Left lung (tissue), 10 donors: ENCODE data around the gene APOL1. TPM values are rescaled to one million over a fixed set of nuclear protein-coding genes. Genes with fewer than 3 reads are reported as not detected.
"Not testable (repeated sequence)": the region's sequence is repeated elsewhere in the genome, so short reads cannot be mapped to it uniquely, and the experiment has no call there.

Source experiments
- ATAC-seq: fragments of 200-7000 bp; cut with Tn5 transposase; one replicate; pipeline ENCODE4 v1.9.1; 2020; ENCODE audit warnings: moderate library complexity
- DNase-seq, 4 donors: peaks; one replicate each; pipeline ENCODE4 v3.0.0-alpha.2; 2013 to 2020
- H3K27ac ChIP-seq, 2 donors: fragments of 200-600 bp; sonication (generic) in 1 of 2; one replicate each; pipeline versions ENCODE4 v1.5.0 to v1.8.0; 2020 to 2021
- H3K27me3 ChIP-seq, 2 donors: fragments of 200-600 bp; sonication (generic) in 1 of 2; one replicate each; pipeline versions ENCODE4 v1.5.0 to v1.8.0; 2020 to 2021
- H3K36me3 ChIP-seq, 2 donors: fragments of 200-600 bp; sonication (generic) in 1 of 2; one replicate each; pipeline versions ENCODE4 v1.5.0 to v1.8.0; 2020 to 2021
- H3K4me1 ChIP-seq, 2 donors: fragments of 200-600 bp; one replicate each; pipeline ENCODE4 v1.8.0; 2021
- H3K4me3 ChIP-seq, 2 donors: fragments of 200-600 bp; sonication (generic) in 1 of 2; one replicate each; pipeline versions ENCODE4 v1.5.0 to v1.8.0; 2020 to 2021; ENCODE audit warnings: mild to moderate bottlenecking in 1 of 2
- H3K9me3 ChIP-seq, 2 donors: fragments of 200-600 bp; sonication (generic) in 1 of 2; one replicate each; pipeline versions ENCODE4 v1.5.0 to v1.8.0; 2020 to 2021
- intact Hi-C, 2 donors: fragments of 100-400 bp; cut with DNase I; formaldehyde crosslinking; loops; one replicate each; pipeline versions ENCODE4 v1.11.2 to v1.14.2; 2022
- polyA plus RNA-seq, 6 donors: library from polyadenylated mRNA; unstranded; fragments of 120-200 nt; gene quantifications; one replicate each; pipeline ENCODE4 v1.2.1, GENCODE V29; 2013; ENCODE audit not compliant: insufficient read length in 6 of 6
- total RNA-seq, 2 donors: library from RNA; stranded (reverse); fragmentation: NEBNext Ultra II Directional; extraction: Animal tissue kit (Norgen Biotek cat#: 25700); gene quantifications; one replicate each; pipeline ENCODE4 v1.2.1, GENCODE V29; 2021
- TF ChIP-seq, protein P1 (sequence below), 2 donors: fragments of 200-600 bp; sonication (generic) in 1 of 2; IDR thresholded peaks; one replicate each; pipeline versions ENCODE4 v1.5.0 to v1.8.0; 2021; ENCODE audit warnings: antibody characterized with exemption in 2 of 2
- donor health status: DM: no; HTN: yes; CAD: no.
- donor health status: DM: no; HTN: no; CAD: no.

APOL1 gene
- total and polyA plus RNA-seq, 8 donors = 8.6 to 109 (median 13.5) TPM

DNA sequence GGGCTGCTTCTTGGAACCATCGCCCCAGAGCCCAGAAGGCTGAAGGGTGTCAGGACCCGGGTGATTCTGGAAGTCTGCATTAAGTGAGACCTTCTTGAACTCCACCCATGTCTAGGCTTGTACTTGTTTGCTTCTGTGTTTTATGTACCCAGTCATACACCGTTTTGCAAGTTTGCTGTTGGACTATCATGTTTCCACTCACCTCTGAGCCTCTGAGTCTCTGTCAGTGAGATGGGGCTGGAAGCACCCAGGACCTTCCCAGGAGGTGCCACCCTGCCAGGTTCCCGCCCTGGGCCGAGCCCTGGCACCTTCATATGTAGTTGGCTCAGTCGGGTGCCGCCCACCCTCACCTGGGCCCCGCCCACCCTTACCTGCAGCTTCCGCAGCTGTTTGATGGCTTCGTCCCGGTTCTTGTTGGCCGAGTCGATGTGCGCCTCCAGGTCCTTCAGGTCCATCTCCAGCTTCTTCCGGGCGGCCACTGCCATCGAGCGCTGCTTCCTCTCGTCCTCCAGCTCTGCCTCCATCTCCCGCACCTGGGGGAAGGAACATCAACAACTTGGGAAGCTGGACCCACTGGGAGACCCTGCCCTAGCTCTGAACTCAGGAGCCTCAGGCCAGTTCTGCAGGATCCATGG, 35.1 kb downstream of the APOL1 start:
- DNase-seq (peak in 1 of 4 donors; percentile 68), ATAC-seq (no peak)
- peaks cover 12 to 100% of the 10 kb centered on the region in 2 donors for H3K36me3 ChIP-seq
- no peaks in the 10 kb centered on the region for H3K27me3 ChIP-seq
- TF ChIP-seq, protein P1, sequence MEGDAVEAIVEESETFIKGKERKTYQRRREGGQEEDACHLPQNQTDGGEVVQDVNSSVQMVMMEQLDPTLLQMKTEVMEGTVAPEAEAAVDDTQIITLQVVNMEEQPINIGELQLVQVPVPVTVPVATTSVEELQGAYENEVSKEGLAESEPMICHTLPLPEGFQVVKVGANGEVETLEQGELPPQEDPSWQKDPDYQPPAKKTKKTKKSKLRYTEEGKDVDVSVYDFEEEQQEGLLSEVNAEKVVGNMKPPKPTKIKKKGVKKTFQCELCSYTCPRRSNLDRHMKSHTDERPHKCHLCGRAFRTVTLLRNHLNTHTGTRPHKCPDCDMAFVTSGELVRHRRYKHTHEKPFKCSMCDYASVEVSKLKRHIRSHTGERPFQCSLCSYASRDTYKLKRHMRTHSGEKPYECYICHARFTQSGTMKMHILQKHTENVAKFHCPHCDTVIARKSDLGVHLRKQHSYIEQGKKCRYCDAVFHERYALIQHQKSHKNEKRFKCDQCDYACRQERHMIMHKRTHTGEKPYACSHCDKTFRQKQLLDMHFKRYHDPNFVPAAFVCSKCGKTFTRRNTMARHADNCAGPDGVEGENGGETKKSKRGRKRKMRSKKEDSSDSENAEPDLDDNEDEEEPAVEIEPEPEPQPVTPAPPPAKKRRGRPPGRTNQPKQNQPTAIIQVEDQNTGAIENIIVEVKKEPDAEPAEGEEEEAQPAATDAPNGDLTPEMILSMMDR (IDR thresholded peaks at IDR 0.05) = no peak
- H3K4me1 ChIP-seq = peaks cover 0 to 4% of the 10 kb centered on the region in 2 donors
- H3K9me3 ChIP-seq = no peaks in the 10 kb centered on the region
- intact Hi-C loops = no loop called here
- H3K27ac ChIP-seq = no peak overlapping the region
- no peak overlapping the region for H3K4me3 ChIP-seq

DNA sequence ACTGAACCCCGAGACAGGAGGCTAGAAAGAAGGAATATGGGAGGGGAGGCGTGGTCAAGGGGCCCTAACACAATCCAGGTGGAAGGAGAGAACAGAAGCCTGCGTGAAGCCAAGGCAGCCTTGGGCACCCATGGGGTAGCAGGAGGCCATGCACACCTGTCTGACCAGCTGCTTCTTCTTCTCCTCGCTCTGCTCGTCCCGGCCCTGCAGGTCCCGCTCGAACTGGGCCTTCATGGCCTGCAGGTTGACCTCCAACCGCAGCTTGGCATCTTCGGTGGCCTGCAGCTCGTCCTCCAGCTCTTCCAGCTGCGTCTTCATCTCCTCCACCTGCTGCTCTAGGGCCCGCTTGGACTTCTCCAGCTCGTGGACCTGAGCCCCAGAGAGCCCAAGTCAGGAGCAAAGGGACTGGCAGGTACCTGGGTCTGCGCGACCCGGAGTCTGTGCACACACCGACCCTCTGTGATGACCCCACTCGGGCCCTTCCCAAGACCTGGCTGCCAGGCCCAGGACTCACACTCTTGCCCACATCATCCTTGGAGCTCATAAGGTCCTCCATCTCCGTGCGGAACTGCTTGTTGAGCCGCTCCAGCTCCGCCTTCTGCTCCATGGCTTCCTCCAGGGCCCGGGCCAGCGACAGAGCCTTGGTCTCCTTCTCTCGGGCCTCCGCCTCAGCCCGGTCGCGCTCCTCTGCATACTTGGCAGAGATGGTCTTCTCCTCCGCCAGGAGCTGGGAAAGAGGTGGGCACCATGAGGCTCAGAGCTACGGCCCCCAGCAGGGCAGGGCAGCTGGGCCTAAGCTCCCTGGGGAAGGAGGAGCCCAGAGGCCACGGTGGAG, 35.9 kb downstream of the APOL1 start:
- intact Hi-C loops = no loop called here
- no peaks in the 10 kb centered on the region for H3K27me3 ChIP-seq
- H3K36me3 ChIP-seq = peaks cover 15 to 100% of the 10 kb centered on the region in 2 donors
- H3K27ac ChIP-seq = no peak overlapping the region
- no peak for ATAC-seq
- no peak overlapping the region for H3K4me3 ChIP-seq
- TF ChIP-seq, protein P1 (IDR thresholded peaks at IDR 0.05) = no peak
- H3K9me3 ChIP-seq = no peaks in the 10 kb centered on the region
- peak in 2 of 4 donors; percentile 29 to 60 for DNase-seq
- peaks cover 0 to 4% of the 10 kb centered on the region in 2 donors for H3K4me1 ChIP-seq

DNA sequence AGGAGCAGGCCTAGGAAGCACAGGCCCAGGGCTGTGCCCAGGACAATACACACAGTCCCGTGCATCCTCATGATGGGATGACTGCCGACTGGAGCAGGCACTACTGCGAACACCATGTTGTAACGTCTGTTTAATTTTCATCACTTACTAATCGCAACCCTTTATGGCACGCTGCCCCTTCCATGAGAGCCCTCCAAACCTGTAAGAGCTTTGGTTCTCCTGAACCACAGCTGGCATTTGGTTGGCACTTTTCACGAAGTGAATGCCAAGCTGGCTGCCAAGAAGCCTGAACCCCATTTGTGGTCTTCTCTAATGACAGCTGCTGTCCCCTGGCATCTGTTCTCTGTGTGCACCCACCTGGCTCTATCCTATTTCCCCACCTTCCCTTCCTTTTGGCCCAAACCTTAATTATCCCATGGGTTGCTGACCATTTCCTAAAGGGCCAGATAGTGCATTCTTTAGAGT, 36.5 kb downstream of the APOL1 start:
- Histone ChIP-seq H3K27ac (no peak overlapping the region), H3K9me3 (no peaks in the 10 kb centered on the region), H3K4me3 (no peak overlapping the region), H3K4me1 (peaks cover 0 to 4% of the 10 kb centered on the region in 2 donors), H3K27me3 (no peaks in the 10 kb centered on the region), H3K36me3 (peaks cover 10 to 100% of the 10 kb centered on the region in 2 donors)
- intact Hi-C loops = no loop called here
- DNase-seq (peak in 1 of 4 donors; percentile 40), ATAC-seq (peak; percentile 33)
- TF ChIP-seq, protein P1 (IDR thresholded peaks at IDR 0.05) = no peak

DNA sequence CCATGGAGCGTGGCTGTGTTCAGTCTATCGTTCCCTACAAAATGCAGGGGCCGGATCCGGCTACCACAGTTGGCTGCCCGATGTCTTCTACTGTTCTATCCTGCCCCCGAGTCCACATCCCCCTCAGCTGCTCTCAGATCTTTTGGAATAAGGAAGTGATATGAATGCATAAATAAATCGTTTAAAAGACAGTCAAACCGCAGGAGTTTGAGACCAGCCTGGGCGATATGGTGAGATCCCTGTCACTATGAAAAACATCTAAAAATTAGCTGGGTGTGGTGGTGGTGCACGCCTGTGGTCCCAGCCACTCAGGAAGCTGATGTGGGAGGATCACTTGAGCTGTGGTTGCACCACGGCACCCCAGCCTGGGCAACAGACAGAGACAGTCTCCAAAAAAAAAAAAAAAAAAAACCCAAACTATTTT, 37.0 kb downstream of the APOL1 start:
- peaks cover 9 to 100% of the 10 kb centered on the region in 2 donors for H3K36me3 ChIP-seq
- H3K4me3 ChIP-seq, intact Hi-C loops, H3K9me3 ChIP-seq, H3K27me3 ChIP-seq, H3K27ac ChIP-seq, ATAC-seq, H3K4me1 ChIP-seq: not testable (repeated sequence)
- peak in 1 of 4 donors; percentile 2 for DNase-seq

DNA sequence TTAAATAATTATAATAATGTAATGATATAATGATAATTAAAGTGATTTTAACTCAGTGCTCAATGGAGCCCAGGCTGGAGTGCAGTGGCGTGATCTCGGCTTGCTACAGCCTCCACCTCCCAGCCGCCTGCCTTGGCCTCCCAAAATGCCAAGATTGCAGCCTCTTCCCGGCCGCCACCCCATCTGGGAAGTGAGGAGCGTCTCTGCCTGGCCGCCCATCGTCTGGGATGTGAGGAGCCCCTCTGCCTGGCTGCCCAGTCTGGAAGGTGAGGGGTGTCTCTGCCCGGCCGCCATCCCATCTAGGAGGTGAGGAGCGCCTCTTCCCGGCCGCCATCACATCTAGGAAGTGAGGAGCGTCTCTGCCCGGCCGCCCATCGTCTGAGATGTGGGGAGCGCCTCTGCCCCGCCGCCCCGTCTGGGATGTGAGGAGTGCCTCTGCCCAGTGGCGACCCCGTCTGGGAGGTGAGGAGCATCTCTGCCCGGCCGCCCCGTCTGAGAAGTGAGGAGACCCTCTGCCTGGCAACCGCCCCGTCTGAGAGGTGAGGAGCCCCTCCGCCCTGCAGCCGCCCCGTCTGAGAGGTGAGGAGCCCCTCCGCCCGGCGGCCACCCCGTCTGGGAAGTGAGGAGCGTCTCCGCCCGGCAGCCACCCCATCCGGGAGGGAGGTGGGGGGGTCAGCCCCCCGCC, 37.6 kb downstream of the APOL1 start:
- ATAC-seq, H3K4me3 ChIP-seq, intact Hi-C loops, H3K27me3 ChIP-seq, H3K9me3 ChIP-seq, H3K27ac ChIP-seq, H3K4me1 ChIP-seq: not testable (repeated sequence)
- DNase-seq = peak in 2 of 4 donors; percentile 15 to 43
- H3K36me3 ChIP-seq = peaks cover 9 to 100% of the 10 kb centered on the region in 2 donors
